NB4 (cell line): Measurements from ENCODE around the gene CARD9.

Experiments used
- POLR2A ChIP-seq: IDR thresholded peaks from 2 replicates; pipeline ENCODE4 v1.6.1; 2011; ENCODE audit warnings: mild to moderate bottlenecking; ENCODE audit not compliant: insufficient read length; ENCODE audit errors: extremely low read depth
- TF ChIP-seq, protein P1 (sequence below): IDR thresholded peaks from one replicate; pipeline ENCODE4 v1.5.1; 2012; ENCODE audit warnings: low read depth, low read length

DNA sequence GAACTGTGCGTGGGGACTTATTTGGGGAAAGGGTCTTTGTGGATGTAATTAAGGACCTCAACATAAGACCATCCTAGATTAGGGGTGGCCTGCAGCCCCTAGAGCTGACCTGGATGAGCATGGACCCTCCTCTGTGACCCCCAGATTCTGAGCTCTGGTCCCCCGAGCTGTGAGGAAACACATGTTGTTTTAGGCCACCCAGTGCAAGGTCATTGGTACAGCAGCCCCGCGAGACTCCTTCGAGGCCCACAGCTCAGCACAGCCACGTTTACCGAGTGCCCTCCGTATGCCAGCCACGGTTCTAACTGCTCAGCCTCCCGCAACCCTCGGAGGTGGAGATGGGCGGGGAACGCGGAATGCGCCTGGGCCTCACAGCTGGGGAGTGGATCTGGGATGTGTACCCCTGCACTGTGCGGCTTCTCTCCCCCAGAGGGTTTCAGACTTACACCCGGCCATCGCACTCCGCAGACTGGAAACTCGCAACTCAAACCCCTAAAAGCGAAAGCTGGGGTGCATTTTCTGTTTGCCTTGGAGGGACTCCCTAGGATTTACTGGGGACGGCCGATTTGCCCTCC, 50.6 kb downstream of the CARD9 start:
- TF ChIP-seq, protein P1, sequence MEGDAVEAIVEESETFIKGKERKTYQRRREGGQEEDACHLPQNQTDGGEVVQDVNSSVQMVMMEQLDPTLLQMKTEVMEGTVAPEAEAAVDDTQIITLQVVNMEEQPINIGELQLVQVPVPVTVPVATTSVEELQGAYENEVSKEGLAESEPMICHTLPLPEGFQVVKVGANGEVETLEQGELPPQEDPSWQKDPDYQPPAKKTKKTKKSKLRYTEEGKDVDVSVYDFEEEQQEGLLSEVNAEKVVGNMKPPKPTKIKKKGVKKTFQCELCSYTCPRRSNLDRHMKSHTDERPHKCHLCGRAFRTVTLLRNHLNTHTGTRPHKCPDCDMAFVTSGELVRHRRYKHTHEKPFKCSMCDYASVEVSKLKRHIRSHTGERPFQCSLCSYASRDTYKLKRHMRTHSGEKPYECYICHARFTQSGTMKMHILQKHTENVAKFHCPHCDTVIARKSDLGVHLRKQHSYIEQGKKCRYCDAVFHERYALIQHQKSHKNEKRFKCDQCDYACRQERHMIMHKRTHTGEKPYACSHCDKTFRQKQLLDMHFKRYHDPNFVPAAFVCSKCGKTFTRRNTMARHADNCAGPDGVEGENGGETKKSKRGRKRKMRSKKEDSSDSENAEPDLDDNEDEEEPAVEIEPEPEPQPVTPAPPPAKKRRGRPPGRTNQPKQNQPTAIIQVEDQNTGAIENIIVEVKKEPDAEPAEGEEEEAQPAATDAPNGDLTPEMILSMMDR = no peak
- TF ChIP-seq POLR2A = no peak
